ENCODE data around the gene PTPN1.

DNA sequence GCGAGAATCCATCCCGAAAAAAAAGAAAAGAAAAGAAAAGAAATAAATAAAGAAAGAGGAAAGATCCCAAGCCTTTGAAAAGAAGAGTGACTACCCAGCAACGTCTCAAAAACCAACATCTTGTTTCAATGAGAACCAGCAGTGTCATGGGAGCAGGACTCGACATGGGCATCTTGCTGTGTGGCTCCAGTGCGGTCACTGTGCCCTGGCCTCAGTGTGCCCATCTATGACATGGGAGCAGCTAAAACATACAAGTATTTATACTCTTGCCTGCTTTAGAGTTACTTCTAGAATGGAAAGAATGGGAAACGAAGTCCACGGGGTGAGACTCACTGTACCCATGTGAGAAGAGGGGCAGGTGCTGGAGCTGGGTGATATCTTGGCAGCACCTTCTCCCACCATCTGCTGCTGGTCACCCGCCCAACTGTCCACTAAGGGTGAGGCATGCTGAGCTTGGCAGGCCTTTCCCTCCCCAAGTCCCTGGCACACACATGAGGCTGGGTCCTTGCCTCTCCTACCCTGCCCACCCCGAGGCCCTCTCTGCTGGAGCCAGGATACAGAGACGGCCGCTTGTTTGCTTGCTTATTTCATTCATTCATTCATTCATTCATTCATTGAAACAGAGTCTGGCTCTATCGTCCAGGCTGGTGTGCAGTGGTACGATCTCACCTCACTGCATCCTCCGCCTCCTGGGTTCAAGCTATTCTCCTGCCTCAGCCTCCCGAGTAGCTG, 103.4 kb downstream of the PTPN1 start:
- TF ChIP-seq POLR2A (IDR thresholded peaks at IDR 0.05) = no peak
- TF ChIP-seq, protein P1, sequence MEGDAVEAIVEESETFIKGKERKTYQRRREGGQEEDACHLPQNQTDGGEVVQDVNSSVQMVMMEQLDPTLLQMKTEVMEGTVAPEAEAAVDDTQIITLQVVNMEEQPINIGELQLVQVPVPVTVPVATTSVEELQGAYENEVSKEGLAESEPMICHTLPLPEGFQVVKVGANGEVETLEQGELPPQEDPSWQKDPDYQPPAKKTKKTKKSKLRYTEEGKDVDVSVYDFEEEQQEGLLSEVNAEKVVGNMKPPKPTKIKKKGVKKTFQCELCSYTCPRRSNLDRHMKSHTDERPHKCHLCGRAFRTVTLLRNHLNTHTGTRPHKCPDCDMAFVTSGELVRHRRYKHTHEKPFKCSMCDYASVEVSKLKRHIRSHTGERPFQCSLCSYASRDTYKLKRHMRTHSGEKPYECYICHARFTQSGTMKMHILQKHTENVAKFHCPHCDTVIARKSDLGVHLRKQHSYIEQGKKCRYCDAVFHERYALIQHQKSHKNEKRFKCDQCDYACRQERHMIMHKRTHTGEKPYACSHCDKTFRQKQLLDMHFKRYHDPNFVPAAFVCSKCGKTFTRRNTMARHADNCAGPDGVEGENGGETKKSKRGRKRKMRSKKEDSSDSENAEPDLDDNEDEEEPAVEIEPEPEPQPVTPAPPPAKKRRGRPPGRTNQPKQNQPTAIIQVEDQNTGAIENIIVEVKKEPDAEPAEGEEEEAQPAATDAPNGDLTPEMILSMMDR (IDR thresholded peaks at IDR 0.05) = no peak
